Vagina (tissue), 2 donors: ENCODE data around the gene TFG. TPM values are rescaled to one million over a fixed set of nuclear protein-coding genes. Genes with fewer than 3 reads are reported as not detected.

ENCODE experiments used
- DNase-seq, 2 donors: peaks; one replicate each; pipeline ENCODE4 v3.0.0-alpha.2; 2017; ENCODE audit errors: extremely low spot score in 2 of 2
- H3K27ac ChIP-seq: fragments of 200-600 bp; sonication (generic); one replicate; pipeline ENCODE4 v1.5.1; 2019
- H3K27me3 ChIP-seq: fragments of 200-600 bp; sonication (generic); one replicate; pipeline ENCODE4 v1.5.1; 2019
- H3K36me3 ChIP-seq, 2 donors: fragments of 200-600 bp; sonication (generic); one replicate each; pipeline ENCODE4 v1.5.1; 2017 to 2019
- H3K4me1 ChIP-seq: fragments of 200-600 bp; sonication (generic); one replicate; pipeline ENCODE4 v1.5.1; 2019
- H3K4me3 ChIP-seq, 2 donors: fragments of 200-600 bp; sonication (generic); 1 replicate in 1 of 2; 2 replicates in 1 of 2; pipeline ENCODE4 v1.5.1; 2016 to 2019
- H3K9me3 ChIP-seq: fragments of 200-600 bp; sonication (generic); one replicate; pipeline ENCODE4 v1.5.1; 2019
- POLR2A ChIP-seq, 2 donors: fragments of 450-650 bp; IDR thresholded peaks; one replicate each; pipeline ENCODE4 v1.6.1; 2017; ENCODE audit warnings: antibody characterized with exemption in 2 of 2, mild to moderate bottlenecking in 2 of 2, moderate library complexity in 2 of 2
- POLR2AphosphoS5 ChIP-seq, 2 donors: sonication (generic); formaldehyde crosslinking; IDR thresholded peaks; one replicate each; pipeline ENCODE4 v1.9.0; 2017; ENCODE audit warnings: antibody characterized with exemption in 2 of 2, mild to moderate bottlenecking in 2 of 2, low read depth in 1 of 2; ENCODE audit not compliant: insufficient read depth in 1 of 2
- intact Hi-C: fragments of 100-400 bp; cut with DNase I; formaldehyde crosslinking; loops from one replicate; pipeline ENCODE4 v1.15.1; 2023
- total RNA-seq: library from RNA; depleted of rRNA; stranded (reverse); fragments of >200 nt; gene quantifications from one replicate; pipeline ENCODE4 v1.2.3, GENCODE V29; 2016
- TF ChIP-seq, protein P1 (sequence below), 3 experiments: fragments of 450-650 bp in 2 of 3; fragments of 200-600 bp in 1 of 3; sonication (generic) in 1 of 3; IDR thresholded peaks; one replicate each; pipeline ENCODE4 v1.5.1; 2017 to 2019; ENCODE audit warnings: antibody characterized with exemption in 3 of 3, mild to moderate bottlenecking in 2 of 3, moderate library complexity in 2 of 3

Gene TFG
- total RNA-seq, 1 donor from 2014 or later = 64.3 TPM

DNA sequence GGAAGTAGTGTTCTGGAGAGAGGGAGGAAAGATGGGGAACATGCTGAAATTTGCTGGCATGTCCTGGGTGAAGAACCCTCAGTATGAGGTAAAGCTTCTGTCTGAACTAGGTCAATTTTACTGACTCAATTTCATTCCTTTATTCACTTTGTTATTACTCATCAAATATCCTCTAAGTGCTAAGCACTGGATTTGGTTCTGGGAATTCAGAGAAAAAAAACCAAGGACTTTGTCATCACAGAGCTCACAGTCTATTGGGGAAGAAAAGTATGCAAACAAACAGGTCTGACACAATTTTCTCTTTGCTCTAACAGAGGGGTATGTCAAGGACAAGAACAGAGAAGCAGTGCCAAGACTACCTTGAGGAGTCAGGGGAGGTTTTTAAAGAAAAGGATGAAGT, 68.0 kb downstream of the TFG start:
- Histone ChIP-seq H3K4me3 (no peak overlapping the region), H3K27me3 (no peaks in the 10 kb centered on the region), H3K36me3 (peaks cover 0 to 8% of the 10 kb centered on the region in 2 donors), H3K27ac (no peak overlapping the region), H3K4me1 (no peaks in the 10 kb centered on the region), H3K9me3 (no peaks in the 10 kb centered on the region)
- intact Hi-C loops = no loop called here
- TF ChIP-seq POLR2AphosphoS5 (IDR thresholded peaks at IDR 0.05; ENCODE audit: insufficient read depth in 1 of 2, low read depth in 1 of 2) (no peak), POLR2A (IDR thresholded peaks at IDR 0.05) (no peak)
- TF ChIP-seq, protein P1, sequence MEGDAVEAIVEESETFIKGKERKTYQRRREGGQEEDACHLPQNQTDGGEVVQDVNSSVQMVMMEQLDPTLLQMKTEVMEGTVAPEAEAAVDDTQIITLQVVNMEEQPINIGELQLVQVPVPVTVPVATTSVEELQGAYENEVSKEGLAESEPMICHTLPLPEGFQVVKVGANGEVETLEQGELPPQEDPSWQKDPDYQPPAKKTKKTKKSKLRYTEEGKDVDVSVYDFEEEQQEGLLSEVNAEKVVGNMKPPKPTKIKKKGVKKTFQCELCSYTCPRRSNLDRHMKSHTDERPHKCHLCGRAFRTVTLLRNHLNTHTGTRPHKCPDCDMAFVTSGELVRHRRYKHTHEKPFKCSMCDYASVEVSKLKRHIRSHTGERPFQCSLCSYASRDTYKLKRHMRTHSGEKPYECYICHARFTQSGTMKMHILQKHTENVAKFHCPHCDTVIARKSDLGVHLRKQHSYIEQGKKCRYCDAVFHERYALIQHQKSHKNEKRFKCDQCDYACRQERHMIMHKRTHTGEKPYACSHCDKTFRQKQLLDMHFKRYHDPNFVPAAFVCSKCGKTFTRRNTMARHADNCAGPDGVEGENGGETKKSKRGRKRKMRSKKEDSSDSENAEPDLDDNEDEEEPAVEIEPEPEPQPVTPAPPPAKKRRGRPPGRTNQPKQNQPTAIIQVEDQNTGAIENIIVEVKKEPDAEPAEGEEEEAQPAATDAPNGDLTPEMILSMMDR (IDR thresholded peaks at IDR 0.05) = no peak
- no peak for DNase-seq

DNA sequence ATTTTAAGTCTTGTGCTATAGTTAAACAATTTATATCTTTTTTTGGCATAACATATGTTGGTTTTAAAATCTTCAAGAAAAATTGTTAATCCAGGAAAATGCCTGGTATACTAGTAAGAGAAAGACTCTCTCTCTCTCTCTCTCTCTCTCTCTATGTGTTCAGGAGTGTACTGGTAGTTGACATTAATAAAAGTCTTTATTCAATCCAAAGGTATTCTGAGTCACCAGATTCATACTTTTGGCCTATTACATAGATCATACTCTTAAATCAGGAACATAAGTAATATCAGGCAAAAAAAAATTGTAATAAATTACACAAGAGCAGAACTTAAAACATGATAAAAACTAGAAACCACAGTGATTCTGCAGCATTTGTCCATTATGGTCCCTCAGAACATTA, 70.2 kb downstream of the TFG start:
- Histone ChIP-seq H3K36me3 (peaks cover 0 to 8% of the 10 kb centered on the region in 2 donors), H3K27me3 (no peaks in the 10 kb centered on the region), H3K4me3 (no peak overlapping the region), H3K4me1 (peaks cover 10% of the 10 kb centered on the region), H3K9me3 (no peaks in the 10 kb centered on the region), H3K27ac (no peak overlapping the region)
- TF ChIP-seq, protein P1 (IDR thresholded peaks at IDR 0.05) = no peak
- TF ChIP-seq POLR2A (IDR thresholded peaks at IDR 0.05) = no peak
- intact Hi-C loops = no loop called here
- DNase-seq = no peak

DNA sequence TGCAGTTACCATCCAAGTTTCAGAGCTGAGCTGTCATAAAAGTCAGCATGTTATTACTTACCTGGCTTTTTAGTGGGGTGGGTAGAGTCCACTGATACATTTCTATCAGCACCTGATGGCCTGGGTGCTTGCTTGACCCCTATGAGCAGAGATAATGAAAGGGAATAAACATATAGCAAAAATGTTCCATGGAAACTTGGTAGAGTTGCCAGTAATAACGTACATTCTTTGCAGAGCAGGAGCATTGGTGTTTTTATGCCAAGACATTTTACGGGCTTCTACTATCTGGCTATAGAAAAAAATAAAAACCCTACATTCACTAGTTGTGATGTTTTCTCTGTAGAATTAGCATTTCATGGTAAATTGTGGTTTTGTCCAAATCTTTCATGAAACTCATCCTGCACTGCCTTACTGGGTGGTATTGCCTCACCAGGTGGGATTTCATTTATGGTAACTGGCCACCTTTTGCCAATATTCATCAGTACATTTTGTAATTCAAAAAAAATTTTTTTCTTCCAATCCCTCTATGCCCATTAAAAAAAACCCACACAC, 70.9 kb downstream of the TFG start:
- TF ChIP-seq, protein P1 (IDR thresholded peaks at IDR 0.05) = no peak
- TF ChIP-seq POLR2AphosphoS5 (IDR thresholded peaks at IDR 0.05; ENCODE audit: insufficient read depth in 1 of 2, low read depth in 1 of 2) (no peak), POLR2A (IDR thresholded peaks at IDR 0.05) (no peak)
- Histone ChIP-seq H3K4me3 (no peak overlapping the region), H3K9me3 (no peaks in the 10 kb centered on the region), H3K27ac (no peak overlapping the region), H3K27me3 (no peaks in the 10 kb centered on the region), H3K36me3 (peaks cover 0 to 8% of the 10 kb centered on the region in 2 donors), H3K4me1 (peaks cover 10% of the 10 kb centered on the region)
- DNase-seq = no peak
- intact Hi-C loops = no loop called here

DNA sequence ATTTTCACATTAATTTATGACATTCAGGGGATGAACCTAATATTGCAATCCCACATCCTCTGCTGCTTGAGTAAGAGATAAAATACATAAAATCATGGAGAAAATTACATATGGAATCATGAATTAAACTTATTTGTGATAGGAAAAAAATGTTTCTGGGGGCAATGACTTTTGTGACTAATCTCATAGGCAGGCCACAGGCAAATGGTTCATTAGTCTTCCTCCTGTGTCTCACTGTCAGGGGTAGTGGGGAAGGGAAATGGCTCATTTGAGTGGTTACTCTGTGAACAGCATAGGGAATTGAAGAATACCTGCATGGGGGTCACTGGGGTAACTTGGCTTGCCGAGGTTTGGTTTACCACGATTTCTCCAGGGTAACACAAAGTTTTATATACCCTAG, 72.0 kb downstream of the TFG start:
- peaks cover 0 to 17% of the 10 kb centered on the region in 2 donors for H3K36me3 ChIP-seq
- no peak for TF ChIP-seq POLR2A (IDR thresholded peaks at IDR 0.05)
- TF ChIP-seq, protein P1 (IDR thresholded peaks at IDR 0.05) = no peak
- no peak for TF ChIP-seq POLR2AphosphoS5 (IDR thresholded peaks at IDR 0.05; ENCODE audit: insufficient read depth in 1 of 2, low read depth in 1 of 2)
- H3K4me1 ChIP-seq = peaks cover 10% of the 10 kb centered on the region
- no peak overlapping the region for H3K4me3 ChIP-seq
- no peaks in the 10 kb centered on the region for H3K9me3 ChIP-seq
- intact Hi-C loops = no loop called here
- H3K27ac ChIP-seq = no peak overlapping the region
- H3K27me3 ChIP-seq = no peaks in the 10 kb centered on the region
- no peak for DNase-seq

DNA sequence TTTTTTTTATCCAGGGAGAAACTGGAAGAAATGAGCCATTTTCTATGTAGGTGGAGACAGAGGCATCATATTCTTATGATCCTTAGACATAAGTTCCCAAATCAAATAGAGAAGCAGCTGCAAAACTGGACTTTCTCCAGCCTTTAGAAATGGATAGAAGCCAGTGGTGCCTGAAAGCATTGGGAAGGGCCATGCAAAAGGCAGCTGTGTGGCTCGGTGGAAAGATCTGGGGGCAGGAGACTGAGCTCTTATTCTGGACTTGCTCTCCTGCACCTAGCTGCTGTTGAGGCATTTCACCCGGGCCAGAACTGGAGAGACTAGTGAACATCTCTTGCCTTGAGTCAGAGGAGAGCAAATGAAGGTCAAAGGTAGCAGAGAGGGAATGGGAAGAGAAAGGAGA, 73.1 kb downstream of the TFG start:
- DNase-seq = no peak
- intact Hi-C loops = no loop called here
- Histone ChIP-seq H3K4me1 (peaks cover 10% of the 10 kb centered on the region), H3K27ac (no peak overlapping the region), H3K36me3 (peaks cover 0 to 13% of the 10 kb centered on the region in 2 donors), H3K27me3 (no peaks in the 10 kb centered on the region), H3K4me3 (no peak overlapping the region), H3K9me3 (no peaks in the 10 kb centered on the region)
- TF ChIP-seq POLR2AphosphoS5 (IDR thresholded peaks at IDR 0.05; ENCODE audit: insufficient read depth in 1 of 2, low read depth in 1 of 2) (no peak), POLR2A (IDR thresholded peaks at IDR 0.05) (no peak)
- TF ChIP-seq, protein P1 (IDR thresholded peaks at IDR 0.05) = no peak
